Measurements from ENCODE around the gene ST6GALNAC3.

Gene ST6GALNAC3

DNA sequence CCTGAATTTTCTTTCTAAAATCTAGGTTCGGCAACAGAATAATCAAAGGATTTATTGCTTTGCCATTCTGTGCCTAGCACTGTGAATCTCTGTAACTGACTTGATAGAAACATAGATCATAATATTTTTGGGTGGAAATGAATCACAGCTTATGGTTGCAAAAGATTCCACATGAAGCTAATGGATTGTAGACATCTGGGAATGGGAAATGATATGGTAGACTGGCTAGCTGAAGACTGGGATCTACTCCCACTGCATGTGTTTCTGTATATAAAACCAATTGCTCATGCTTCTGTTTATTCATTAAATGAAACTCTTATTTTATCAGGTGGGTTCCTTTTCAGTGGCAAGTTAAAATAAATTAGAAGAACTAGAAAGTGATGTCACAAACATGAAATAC, 395.6 kb downstream of the ST6GALNAC3 start:
- DNase-seq, result no peak

DNA sequence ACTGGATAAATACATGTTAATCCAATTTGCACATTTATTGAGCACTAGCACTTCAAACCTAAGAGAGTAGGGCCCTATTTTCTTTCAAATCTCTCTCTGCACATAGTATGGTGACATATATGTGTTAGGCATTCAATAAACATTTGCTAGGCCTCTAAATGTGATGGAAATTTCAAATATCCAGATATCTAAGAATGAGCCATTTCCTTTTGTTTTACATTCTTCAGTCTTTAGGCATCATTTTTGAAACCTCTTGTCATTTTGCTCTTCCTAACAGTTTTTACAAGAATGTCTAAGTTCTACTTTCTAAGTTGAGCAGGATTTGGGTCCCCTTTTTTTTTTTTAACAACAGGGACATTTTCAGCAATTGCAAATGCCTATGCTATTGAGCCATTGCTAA, 397.0 kb downstream of the ST6GALNAC3 start:
- no peak for DNase-seq

DNA sequence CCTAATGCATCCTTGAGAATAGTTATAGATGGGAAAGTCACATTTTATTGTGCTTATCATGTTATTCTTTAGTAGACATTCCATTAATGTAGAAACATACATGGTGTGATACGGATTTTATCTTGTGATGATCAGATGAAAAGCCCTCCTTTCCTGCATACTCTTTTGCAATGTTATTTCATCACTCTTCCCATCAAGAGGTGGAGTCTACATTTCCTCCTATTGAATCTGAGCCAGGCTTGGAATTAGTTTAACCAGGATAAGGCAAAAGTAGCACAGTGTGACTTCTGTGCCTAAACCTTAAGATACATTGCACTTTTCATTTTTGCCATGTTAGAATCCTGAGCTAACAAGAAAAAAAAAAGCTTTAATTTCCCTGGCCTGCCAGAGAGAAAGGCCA, 399.0 kb downstream of the ST6GALNAC3 start:
- no peak for DNase-seq

DNA sequence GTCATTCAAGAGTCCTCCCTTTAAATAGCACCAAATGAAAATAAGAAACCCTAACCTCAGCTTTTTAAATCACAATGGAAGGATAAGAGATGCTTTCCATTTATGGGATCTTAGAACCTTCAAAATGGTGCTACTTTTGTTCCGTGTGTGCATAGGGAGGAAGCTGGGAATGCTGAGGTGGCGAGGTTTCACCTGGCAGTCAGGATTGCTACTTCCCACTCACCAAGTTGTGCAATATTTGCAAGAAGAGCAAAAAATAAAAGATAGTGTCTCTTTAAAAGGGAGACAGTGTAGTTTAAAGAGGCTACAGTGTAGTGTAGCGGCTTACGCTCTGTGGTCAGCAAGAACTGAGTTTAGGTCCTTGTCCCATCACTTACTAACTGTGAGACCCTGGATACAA, 400.4 kb downstream of the ST6GALNAC3 start:
- no peak for DNase-seq

DNA sequence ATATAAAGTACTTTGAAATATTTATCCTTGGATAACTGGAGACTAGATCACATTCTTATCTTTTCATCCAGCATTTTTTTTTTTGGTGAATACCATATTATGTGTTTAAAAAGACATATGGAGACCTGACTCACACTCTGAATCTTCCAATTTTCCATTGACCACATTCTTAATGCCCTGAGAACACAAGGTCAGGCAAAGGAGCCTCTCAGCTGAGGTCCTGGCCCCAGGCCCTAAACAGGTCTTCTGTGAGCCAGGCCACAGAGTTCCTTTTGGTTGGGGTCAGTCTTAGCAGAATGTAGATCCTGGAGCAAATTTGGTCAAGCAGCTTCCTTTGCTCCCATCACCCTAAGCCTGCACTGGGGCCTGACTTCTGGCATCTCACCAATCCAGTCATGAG, 402.6 kb downstream of the ST6GALNAC3 start:
- no peak for DNase-seq

DNA sequence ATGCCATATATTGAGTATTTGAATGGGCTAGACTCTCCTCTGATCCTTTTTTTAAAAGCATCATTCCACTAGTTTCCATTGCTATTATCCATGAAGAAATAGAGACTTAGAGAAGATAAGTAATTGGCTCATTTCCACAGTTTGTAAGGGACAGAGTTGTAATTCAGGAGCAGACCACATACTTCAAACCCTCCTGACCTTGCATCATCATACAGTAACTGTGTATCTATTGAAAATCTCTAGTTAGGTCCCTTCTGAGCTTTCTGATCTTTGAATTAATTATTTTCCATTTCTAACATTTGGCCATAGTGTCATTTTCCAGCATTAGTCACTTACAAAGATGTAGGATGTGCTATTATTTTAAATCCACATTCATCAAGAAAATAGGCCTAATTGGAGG, 406.3 kb downstream of the ST6GALNAC3 start:
- no peak for DNase-seq

DNA sequence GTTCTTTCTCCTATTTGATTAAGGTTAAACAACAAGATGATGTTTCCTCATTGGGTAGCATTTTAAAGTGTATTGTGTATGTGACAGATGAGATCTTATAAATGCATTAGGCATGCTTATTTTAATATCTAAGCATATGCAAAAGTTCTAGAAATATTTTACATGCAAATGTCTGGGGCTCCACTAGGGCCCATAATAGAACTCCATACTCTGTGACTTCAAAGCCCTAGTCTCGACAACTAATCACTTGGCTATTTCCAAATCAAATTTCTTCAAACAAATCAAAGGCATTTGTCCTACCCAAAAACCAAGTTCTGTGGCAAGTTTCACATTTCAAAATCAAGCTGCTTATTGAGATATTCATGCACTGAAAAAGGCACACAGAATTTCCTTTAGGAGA, 407.1 kb downstream of the ST6GALNAC3 start:
- no peak for DNase-seq

DNA sequence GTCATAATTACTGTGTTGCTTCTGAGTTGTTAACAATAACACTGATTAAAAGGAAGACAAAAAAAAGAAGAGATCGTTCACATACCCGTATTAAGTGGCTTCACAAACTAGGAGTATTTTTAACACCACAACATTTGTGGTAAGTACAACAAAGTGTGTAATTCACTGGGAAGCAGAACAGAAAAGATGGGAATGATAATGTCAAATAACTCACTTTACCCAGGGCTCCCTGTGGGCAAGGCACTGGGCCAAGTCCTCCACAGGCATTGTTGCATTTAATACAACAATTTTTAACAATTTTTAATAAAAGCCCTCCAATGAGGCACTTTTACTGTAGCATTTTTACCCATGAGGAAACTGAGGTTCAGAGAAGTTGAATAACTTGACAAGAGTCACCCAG, 407.7 kb downstream of the ST6GALNAC3 start:
- DNase-seq, result no peak

DNA sequence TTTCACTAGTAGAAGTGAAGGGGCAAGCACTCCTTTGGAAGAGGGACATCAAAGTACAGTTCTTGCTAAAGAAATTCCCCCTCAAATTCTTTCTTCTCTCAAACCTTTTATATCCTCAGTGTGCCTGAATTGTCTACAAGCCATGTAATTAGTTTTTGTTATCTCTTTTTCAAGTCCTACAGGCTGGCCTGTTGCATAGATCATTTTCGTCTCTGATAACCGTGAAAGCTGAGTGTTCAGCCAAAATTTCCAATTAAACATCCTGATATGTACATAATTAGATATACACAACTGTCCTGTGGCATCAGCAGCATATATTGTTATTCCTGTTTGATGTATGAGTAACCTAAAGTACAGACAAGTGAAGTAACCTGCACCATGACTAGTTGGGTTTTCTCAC, 417.2 kb downstream of the ST6GALNAC3 start:
- no peak for DNase-seq

DNA sequence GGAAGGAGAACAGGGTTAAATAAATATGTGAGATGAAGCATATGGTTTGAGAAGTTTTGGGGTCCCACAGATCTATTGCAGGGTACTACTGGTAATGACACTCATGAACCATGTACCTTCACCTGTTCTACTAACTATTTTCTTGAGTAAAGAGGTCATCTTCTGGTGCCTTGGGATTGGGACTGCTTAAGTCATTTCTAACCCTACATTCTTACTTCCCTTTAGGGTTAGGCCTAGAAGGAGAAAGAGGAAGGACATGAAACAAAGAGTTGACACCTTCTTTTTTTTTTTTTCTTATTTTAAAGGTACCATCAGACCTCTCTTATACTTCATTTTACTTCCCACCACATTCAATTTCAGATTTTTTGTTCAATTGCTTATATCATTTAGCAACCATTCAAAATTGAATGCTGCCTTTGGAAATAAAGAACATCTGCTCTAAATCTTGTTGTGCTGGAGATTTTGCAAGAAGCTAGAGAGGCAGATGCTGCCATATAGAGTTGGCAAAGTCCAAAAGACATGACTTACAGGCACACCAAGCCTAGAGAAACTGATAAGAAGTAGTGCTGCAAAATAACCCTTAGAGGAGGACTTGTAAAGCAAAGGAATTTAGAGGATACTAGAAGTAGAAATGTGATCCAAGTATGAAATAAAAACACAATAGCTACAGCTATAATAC, 418.3 kb downstream of the ST6GALNAC3 start:
- DNase-seq, result no peak

DNA sequence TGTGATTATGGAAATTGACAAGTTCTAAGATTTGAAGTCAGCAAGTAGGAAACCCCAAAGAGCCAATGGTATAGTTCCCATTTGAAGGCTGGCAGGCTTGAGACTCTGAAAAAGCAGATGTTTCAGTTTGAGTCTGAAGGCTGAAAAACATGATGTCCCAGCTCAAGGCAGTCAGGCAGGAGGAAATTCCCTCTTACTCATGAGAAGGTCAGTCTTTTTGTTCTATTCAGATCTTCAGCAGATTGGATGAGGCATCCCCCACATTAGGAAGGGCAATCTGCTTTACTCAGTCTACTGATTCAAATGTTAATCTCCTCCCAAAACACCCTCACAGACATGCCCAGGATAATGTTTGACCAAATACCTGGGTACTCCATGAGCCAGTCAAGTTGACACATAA, 420.3 kb downstream of the ST6GALNAC3 start:
- peak; percentile 27 for DNase-seq

DNA sequence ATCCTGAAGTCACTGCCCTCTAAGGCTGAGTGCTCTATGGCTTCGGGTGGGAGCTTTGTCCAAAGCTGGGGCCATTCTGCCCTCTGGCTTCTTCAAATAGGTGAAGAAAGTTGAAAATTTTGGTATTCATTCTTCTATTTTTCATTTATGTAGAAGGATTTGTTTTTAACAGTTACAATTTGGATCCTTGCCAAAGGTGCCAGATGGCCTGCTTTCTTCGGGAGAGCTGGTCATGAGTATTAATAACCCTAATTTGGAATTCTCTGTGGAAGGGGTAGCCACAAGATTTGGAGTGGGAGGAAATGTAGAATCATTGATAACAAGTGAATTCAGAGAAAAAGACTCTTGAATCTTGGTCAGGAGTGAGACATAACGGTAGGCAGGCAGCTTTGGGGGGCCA, 422.3 kb downstream of the ST6GALNAC3 start:
- DNase-seq, result no peak

DNA sequence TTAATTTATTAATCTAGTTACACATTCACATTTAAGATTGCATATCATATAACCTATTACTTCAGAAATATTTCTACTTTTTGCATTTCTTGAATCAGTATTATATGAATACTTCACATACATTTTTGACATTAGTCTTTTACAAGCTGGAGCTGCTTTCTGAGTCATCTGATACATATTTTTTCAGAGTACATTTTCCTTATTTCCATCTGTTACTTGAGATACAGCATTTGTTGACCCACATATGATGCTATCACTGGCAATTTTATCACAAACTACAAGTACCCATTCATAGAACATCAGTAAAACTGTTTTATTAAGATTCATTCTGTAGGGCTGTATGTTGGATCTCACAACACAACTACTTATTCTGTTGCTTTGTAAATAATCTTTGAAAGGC, 425.6 kb downstream of the ST6GALNAC3 start:
- no peak for DNase-seq

DNA sequence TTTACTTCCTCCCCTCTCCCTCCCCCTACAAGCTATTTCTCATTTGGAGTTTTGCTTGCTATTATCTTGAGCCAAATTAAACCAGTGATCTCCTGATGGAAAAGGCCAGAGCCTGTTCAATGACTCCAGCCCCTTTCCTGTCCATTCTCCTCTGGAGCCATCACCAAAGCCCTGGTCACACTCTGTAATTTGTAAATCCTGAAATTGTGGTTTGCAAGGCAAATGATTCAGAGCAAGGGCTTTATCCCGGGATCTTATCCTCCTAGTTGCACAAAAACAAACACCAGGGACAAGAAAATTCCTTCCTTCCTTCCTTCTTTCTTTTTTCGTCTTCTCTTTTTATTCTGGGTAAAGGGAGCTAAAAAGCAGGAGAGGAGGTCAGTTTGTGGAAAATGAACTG, 426.6 kb downstream of the ST6GALNAC3 start:
- no peak for DNase-seq

DNA sequence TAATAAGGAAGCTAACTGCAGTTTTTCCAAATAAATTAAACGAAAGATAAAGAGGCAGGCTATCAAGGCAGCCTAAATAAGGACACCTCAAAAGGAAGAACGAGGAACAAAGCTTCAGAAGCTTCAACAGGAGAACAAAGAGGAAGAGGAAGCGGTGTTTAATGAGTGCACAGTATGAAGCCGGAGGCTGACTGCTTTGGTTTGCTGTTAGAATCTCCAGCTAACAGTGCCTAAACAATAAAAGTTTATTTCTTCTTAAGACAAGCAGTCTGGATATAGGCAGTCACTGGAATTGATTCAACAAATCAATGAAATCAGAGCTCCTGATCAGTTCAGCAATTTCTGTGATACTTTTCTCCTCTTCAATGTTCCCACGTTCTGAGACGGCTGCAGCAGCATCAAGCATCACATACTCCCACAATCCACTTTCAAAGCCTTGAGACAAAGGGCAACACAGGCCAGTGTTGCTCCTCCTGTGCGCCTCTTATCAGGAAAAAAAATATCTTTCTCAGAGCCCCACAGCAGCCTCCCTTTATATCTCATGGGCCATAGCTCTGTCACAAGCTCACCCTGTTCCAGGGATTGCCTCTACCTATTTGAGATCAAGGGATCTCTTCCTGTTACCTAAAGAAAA, 427.2 kb downstream of the ST6GALNAC3 start:
- no peak for DNase-seq

DNA sequence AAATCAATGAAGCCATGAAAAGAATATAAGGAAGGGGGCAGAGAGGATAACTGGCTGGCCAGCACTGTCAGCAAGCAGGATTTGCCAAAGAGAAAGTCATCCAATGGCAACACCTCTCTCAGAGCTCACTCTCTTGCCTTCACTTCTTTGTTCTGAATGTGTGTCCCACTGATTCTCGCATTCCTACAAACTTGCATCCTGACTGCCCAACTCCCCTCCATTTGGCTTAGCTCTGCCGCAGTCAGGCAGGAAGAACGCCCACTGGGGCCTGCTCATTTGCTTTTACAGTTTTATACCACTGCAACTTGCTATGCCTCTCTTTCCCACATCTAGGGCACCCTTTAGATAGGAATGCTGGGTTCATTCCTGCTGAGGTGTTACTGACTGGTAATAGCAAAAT, 428.6 kb downstream of the ST6GALNAC3 start:
- no peak for DNase-seq

DNA sequence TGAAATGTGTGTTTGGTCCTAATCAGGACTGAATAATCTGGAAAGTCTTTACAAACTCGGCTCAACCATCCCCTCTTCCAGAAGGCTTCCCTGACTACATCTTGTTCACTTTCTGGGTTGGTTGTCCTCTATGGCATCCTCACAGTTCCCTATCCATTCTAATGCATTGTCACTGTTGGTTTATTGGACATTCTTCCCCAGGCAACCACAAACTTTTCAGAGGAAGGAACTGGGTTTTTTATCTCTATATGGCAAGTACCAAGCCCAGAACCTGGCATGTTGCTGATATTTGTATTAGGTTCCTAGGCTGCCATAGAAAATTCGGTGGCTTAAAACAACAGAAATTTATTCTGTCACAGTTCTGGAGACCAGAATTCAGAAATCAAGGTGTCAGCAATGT, 429.2 kb downstream of the ST6GALNAC3 start:
- DNase-seq, result no peak

DNA sequence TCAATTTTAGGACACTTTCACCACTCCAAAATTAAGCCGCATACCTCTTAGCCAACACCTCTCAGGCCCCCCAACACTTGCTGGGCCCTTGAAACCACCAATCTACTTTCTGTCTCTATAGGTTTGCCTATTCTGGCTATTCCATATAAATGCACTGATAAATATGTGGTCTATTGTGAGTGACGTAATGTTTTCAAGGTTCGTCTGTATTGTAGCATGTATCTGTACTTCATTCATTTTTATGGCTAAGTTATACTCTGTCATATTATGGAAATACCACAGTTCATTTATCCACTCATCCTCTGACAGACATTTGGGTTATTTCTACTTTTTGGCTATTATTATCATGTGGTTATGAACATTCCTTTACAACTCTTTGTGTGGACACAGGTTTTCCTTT, 432.8 kb downstream of the ST6GALNAC3 start:
- DNase-seq, result no peak

DNA sequence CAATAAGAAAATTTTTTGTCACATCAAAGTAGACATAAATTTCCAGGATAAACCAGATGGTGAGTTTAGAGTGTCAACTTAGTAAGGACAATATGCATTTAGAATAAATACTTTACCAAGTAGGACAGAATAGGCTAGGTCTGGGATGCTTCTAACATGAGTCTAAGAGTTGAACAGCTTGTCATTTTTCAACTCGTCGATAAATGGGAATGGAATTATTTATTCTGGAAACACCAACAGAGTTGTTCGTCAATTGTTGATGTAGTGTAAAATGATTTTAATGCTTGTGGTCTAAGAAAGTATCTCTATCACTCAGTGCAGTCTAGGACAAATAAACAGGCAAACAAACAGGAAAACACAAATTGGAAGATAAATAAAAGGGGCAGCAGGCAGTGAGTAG, 434.3 kb downstream of the ST6GALNAC3 start:
- no peak for DNase-seq

DNA sequence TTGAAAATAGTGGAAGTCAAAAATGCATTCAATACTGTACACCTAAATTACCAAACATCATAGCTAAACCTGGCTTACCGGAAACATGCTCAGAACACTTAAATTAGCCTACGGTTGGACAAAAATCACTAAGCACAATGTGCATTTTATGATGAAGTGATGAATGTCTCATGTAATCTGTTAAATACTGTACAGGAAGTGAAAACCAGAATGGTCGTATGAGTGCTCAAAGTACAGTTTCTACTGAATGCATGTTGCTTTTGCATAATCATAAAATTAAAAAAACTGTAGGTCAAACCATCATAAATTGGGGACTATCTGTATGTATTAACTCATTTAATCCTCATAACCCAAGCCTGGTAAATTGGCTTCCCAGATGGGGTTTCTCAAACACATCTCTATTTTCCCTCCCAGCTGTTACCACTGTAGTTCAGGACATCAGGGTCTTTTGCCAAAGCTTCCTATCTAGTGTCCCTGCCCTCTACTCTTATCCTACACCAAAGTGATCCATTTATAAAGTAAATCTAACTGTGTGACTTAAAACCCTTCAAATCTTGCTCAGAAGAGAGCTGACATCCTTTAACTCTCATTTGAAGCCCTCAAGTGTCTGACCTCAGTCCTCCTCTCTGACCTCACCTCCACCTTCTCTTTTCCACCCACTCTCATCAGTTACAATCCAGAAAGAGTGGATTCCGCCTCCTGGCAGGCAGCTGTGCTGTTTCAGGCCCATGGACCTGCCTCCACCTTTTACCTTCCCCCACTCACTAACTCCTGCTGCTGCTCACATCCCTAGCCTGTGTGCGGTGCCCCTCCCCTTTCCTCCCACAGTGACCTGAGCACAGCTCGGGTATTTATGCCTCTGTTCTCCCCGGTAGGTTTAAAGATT, 436.4 kb downstream of the ST6GALNAC3 start:
- DNase-seq, result peak; percentile 21

DNA sequence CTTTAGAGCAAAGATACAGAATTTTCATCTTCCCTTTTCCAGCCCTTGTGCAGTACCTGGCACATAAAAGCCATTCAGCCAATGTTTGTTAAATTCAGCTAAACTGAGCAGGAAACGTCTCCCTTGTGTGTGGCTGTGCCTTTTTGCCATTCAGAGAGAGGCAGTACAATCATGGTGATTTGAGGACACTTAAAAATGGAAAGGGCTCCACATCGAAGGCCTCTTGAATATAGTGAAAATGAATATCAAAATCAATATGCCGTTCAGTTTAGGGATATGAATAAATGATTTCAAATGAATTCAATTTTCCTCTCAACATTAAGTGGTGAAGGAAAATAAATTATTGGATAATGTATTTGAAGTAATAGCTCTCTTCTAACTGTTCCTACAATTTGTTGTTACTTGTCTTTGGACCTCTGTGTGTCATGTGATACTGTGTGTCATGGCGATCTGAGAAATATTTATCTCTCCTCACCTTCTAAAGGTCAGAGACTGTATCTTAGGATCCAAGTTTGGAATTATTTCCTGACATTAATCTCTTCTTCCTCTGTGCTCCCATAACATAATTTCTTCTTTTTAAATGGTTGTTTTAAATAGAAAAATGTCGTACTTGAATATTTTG, 437.1 kb downstream of the ST6GALNAC3 start:
- DNase-seq, result no peak

DNA sequence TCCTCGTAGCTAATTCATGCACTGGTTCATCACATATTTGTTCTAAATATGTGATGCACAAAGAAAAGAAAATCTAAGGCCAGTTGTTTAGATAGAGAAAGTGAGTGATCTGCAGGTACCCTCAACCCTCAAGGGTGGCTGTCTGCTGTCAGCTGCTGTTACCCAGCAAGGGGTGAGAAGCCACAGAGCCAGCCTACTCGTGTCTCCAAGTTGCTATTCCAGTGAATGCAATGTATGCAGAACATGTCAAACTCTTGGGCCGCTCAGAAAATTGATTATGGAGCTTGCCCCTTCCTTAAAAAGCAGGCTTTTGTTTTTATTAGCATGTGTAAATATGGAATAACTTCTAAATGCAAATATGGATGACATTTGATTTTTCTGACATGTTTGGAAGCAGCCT, 456.4 kb downstream of the ST6GALNAC3 start:
- no peak for DNase-seq

DNA sequence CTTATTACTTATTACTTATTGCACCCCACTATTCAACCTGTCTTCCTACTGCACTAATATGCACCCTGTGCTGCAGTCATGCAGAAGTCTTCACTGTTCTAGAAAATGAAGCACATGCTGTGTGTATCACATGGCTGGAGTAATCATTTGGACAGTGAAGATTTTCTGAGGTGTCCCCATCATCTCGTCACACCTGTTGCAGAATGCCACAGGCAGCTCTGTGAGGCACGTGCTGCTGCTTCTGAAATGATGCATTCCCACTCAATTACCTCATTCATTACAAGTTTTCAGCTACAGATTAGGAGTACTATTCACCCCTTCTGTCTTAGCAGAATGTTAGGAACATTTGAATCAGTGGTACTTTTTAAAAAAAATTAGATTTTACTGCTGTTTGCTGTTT, 467.1 kb downstream of the ST6GALNAC3 start:
- DNase-seq, result no peak

DNA sequence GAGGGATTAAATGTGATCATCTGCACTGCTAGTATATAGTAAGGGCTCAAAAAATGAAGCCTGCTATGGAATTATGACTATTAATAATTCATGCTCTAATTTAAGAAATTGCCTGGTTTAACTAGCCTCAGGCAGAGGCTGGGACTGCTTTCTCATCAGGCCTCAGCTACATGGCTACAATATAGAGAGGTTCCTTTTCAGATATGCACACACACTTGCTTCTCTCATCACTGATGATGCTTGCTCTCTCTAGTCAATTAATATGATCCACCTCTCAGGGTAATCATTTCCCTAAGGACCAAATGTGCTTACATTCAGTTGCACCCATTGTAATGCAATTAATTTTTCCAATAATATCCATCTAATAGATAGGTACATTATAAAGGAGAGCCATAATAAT, 467.8 kb downstream of the ST6GALNAC3 start:
- DNase-seq, result no peak
